Measurements from ENCODE around the gene TPK1. TPM values are rescaled to one million over a fixed set of nuclear protein-coding genes. Genes with fewer than 3 reads are reported as not detected.
A peak's percentile ranks its signal among the peaks of the same experiment; 100 is the strongest.

TPK1 gene
- total RNA-seq, 1 donor from 2014 or later: 4.0 TPM

GRCh38 chr7:144835155-144835611, 670 bp downstream of the TPK1 start:
- peaks cover 3% of the 10 kb centered on the region for H3K36me3 Mint-ChIP-seq (ENCODE audit: low read depth)
- peaks cover 9% of the 10 kb centered on the region for H3K9me3 Mint-ChIP-seq
- TF ChIP-seq CTCF (conservative IDR thresholded peaks at IDR 0.05): no peak
- H3K27me3 Mint-ChIP-seq (ENCODE audit: low read depth): no peaks in the 10 kb centered on the region
- H3K4me1 Mint-ChIP-seq: peaks cover 7% of the 10 kb centered on the region
- peak overlapping the region; percentile 97 for H3K27ac Mint-ChIP-seq (ENCODE audit: unreplicated experiment)
- DNase-seq (ENCODE audit: low read depth, low spot score): peak; percentile 43
- H3K4me3 Mint-ChIP-seq: peak overlapping the region; percentile 94

GRCh38 chr7:144834641-144835144, 1.2 kb downstream of the TPK1 start:
- Mint-ChIP-seq H3K4me3 (peak overlapping the region; percentile 94), H3K27ac (ENCODE audit: unreplicated experiment) (no peak overlapping the region), H3K27me3 (ENCODE audit: low read depth) (no peaks in the 10 kb centered on the region), H3K36me3 (ENCODE audit: low read depth) (peaks cover 3% of the 10 kb centered on the region), H3K9me3 (peaks cover 9% of the 10 kb centered on the region), H3K4me1 (peaks cover 7% of the 10 kb centered on the region)
- TF ChIP-seq CTCF (conservative IDR thresholded peaks at IDR 0.05): no peak
- DNase-seq (ENCODE audit: low read depth, low spot score): no peak

- peaks cover 4% of the 10 kb centered on the region for H3K9me3 Mint-ChIP-seq
- peaks cover 3% of the 10 kb centered on the region for H3K36me3 Mint-ChIP-seq (ENCODE audit: low read depth)
- TF ChIP-seq CTCF (conservative IDR thresholded peaks at IDR 0.05): no peak
- H3K27ac Mint-ChIP-seq (ENCODE audit: unreplicated experiment): peak overlapping the region; percentile 83
- peaks cover 16% of the 10 kb centered on the region for H3K4me1 Mint-ChIP-seq
- no peak for DNase-seq (ENCODE audit: low read depth, low spot score)
- H3K27me3 Mint-ChIP-seq (ENCODE audit: low read depth): no peaks in the 10 kb centered on the region
- H3K4me3 Mint-ChIP-seq: no peak overlapping the region
These were observed 5.0 kb downstream of the TPK1 start for GRCh38 chr7:144830811-144831210.

- no peak for TF ChIP-seq CTCF (conservative IDR thresholded peaks at IDR 0.05)
- peaks cover 3% of the 10 kb centered on the region for H3K36me3 Mint-ChIP-seq (ENCODE audit: low read depth)
- H3K4me3 Mint-ChIP-seq: no peak overlapping the region
- peaks cover 16% of the 10 kb centered on the region for H3K4me1 Mint-ChIP-seq
- peak overlapping the region; percentile 83 for H3K27ac Mint-ChIP-seq (ENCODE audit: unreplicated experiment)
- peaks cover 4% of the 10 kb centered on the region for H3K9me3 Mint-ChIP-seq
- H3K27me3 Mint-ChIP-seq (ENCODE audit: low read depth): no peaks in the 10 kb centered on the region
- no peak for DNase-seq (ENCODE audit: low read depth, low spot score)
These were observed 5.6 kb downstream of the TPK1 start for GRCh38 chr7:144830024-144830785.

- Mint-ChIP-seq H3K27ac (ENCODE audit: unreplicated experiment) (no peak overlapping the region), H3K9me3 (peaks cover 4% of the 10 kb centered on the region), H3K27me3 (ENCODE audit: low read depth) (no peaks in the 10 kb centered on the region), H3K4me3 (no peak overlapping the region), H3K36me3 (ENCODE audit: low read depth) (peaks cover 3% of the 10 kb centered on the region), H3K4me1 (peaks cover 9% of the 10 kb centered on the region)
- no peak for TF ChIP-seq CTCF (conservative IDR thresholded peaks at IDR 0.05)
- no peak for DNase-seq (ENCODE audit: low read depth, low spot score)
These were observed 8.2 kb downstream of the TPK1 start for GRCh38 chr7:144827621-144828020.
